Cardiac muscle cell (in vitro differentiated cells and primary cell): Measurements from ENCODE around the gene RNF113B. TPM values are rescaled to one million over a fixed set of nuclear protein-coding genes. Genes with fewer than 3 reads are reported as not detected.

Experiments used
- DNase-seq, 2 donors: peaks; one replicate each; pipeline versions ENCODE4 v3.0.0 to v3.0.0-alpha.2; 2010 to 2017; ENCODE audit warnings: low read depth in 1 of 2, low spot score in 1 of 2
- H3K27ac ChIP-seq: fragments of 200-600 bp; sonication (generic); 2 replicates; pipeline ENCODE4 v1.5.1; 2016
- H3K27me3 ChIP-seq: fragments of 200-600 bp; sonication (generic); 2 replicates; pipeline ENCODE4 v1.6.0; 2016; ENCODE audit warnings: control low read depth
- H3K36me3 ChIP-seq: fragments of 200-600 bp; sonication (generic); 2 replicates; pipeline ENCODE4 v1.5.1; 2016; ENCODE audit warnings: control low read depth
- H3K4me1 ChIP-seq: fragments of 200-600 bp; sonication (generic); 2 replicates; pipeline ENCODE4 v1.8.1; 2017; ENCODE audit warnings: low read depth, mild to moderate bottlenecking, mixed run types
- H3K4me3 ChIP-seq: fragments of 200-600 bp; sonication (generic); 2 replicates; pipeline ENCODE4 v1.5.1; 2016; ENCODE audit warnings: mild to moderate bottlenecking
- H3K9me3 ChIP-seq: fragments of 200-600 bp; sonication (generic); 2 replicates; pipeline ENCODE4 v1.5.1; 2017; ENCODE audit warnings: low read depth, mild to moderate bottlenecking, control low read depth
- polyA plus RNA-seq: library from polyadenylated mRNA; unstranded; fragments of >200 nt; fragmentation: Nextera tagmentation; extraction: Ambion mirVana; gene quantifications from 2 replicates; pipeline ENCODE4 v1.2.1, GENCODE V29; 2016
- total RNA-seq: library from RNA; depleted of rRNA; stranded (reverse); fragments of >200 nt; gene quantifications from 2 replicates; pipeline ENCODE4 v1.2.3, GENCODE V29; 2016
- TF ChIP-seq, protein P1 (sequence below): IDR thresholded peaks from 2 replicates; pipeline ENCODE4 v1.5.1; 2012; ENCODE audit warnings: low read depth, mild to moderate bottlenecking, low read length

The RNF113B gene
- total and polyA plus RNA-seq, 2 experiments from 2014 or later: 0.10 TPM; not detected in 1

DNA sequence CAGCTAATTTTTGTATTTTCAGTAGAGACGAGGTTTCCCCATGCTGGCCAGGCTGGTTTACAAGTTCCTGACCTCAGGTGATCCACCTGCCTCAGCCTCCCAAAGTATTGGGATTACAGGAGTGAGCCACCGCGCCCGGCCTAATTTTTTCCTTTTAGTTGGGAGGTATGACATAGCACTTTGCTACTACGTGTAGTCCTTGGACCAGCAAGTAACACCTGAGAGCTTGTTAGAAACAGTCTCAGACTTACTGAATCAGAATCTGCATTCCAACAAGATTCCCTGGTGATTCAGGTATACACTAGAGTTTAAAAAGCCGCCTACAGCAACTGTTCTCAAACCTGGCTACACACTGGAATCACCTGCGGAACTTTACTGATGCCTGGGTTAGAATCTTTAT is 36.0 kb downstream of the RNF113B start:
- Histone ChIP-seq H3K36me3 (no peaks in the 10 kb centered on the region), H3K4me3 (no peak overlapping the region), H3K4me1 (peaks cover 8% of the 10 kb centered on the region), H3K9me3 (no peaks in the 10 kb centered on the region), H3K27ac (no peak overlapping the region), H3K27me3 (peaks cover 15% of the 10 kb centered on the region)
- no peak for DNase-seq
- TF ChIP-seq, protein P1, sequence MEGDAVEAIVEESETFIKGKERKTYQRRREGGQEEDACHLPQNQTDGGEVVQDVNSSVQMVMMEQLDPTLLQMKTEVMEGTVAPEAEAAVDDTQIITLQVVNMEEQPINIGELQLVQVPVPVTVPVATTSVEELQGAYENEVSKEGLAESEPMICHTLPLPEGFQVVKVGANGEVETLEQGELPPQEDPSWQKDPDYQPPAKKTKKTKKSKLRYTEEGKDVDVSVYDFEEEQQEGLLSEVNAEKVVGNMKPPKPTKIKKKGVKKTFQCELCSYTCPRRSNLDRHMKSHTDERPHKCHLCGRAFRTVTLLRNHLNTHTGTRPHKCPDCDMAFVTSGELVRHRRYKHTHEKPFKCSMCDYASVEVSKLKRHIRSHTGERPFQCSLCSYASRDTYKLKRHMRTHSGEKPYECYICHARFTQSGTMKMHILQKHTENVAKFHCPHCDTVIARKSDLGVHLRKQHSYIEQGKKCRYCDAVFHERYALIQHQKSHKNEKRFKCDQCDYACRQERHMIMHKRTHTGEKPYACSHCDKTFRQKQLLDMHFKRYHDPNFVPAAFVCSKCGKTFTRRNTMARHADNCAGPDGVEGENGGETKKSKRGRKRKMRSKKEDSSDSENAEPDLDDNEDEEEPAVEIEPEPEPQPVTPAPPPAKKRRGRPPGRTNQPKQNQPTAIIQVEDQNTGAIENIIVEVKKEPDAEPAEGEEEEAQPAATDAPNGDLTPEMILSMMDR: no peak

DNA sequence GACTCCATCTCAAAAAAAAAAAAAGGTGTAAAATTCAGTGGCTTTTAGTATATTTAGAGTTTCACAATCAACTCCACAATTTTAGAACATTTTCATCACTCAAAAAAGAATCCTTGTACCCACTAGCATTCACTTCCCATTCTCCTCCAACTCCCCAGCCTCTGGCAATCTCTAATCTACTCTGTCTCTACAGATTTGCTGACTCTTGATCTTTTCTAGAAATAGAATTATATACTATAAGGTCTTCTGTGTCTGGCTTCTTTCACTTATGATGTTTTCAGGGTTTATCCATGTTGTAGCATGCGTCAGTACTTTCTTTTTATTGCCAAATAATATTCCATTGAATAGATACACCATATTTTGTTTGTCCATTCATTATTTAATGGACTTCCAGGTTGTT is 42.2 kb downstream of the RNF113B start:
- Histone ChIP-seq H3K36me3 (no peaks in the 10 kb centered on the region), H3K27ac (no peak overlapping the region), H3K9me3 (no peaks in the 10 kb centered on the region), H3K4me1 (no peaks in the 10 kb centered on the region), H3K4me3 (no peak overlapping the region), H3K27me3 (no peaks in the 10 kb centered on the region)
- no peak for DNase-seq
- TF ChIP-seq, protein P1: no peak

DNA sequence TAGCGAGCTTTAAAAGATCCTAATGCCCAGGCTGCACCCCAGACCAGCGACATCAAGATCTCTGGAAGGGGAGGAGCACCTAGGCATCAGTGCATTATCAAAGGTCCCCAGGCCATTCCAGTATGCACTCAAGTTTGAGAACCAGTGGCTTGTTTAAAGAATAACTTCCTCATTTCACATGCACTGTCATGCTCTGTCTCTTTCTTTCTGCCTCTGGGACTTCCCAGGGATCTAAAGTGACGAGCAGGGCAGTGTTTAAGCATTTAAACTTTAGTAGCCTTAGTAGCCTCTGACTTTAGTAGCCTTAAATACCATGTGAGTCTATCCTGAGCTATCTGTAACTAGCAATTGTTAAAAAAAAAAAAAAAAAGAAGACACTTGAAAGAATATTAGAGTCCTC is 43.1 kb downstream of the RNF113B start:
- Histone ChIP-seq H3K9me3 (no peaks in the 10 kb centered on the region), H3K27me3 (no peaks in the 10 kb centered on the region), H3K36me3 (no peaks in the 10 kb centered on the region), H3K27ac (no peak overlapping the region), H3K4me1 (no peaks in the 10 kb centered on the region), H3K4me3 (no peak overlapping the region)
- TF ChIP-seq, protein P1: no peak
- DNase-seq: no peak

DNA sequence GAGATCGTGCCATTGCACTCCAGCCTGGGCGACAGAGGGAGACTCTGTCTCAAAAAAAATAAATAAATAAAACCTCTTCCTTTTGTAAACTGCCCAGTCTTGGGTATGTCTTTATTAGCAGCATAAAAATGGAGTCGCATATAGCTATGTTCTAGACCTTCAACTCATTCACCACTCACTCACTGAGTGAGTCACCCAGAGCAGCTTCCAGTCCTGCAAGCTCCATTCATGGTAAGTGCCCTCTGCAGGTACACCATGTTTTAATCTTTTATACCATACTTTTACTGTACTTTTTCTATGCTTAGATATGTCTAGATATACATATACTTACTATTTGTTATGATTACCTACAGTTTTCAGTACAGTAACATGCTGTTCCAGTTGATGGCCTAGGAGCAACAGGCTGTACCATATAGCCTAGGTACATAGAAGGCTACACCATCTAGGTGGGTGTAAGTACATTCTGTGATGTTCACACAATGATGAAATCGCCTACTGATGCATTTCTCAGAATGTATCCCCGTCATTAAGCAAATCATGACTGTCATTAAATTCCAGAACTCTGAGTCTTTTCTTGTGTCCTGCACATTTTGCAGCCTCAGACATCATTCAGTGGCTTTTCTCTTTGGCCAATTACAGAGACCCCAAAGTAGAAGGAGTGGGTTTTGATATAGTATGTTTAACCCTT is 47.9 kb downstream of the RNF113B start:
- no peak overlapping the region for H3K27ac ChIP-seq
- no peaks in the 10 kb centered on the region for H3K9me3 ChIP-seq
- H3K4me1 ChIP-seq: no peaks in the 10 kb centered on the region
- H3K36me3 ChIP-seq: no peaks in the 10 kb centered on the region
- TF ChIP-seq, protein P1: no peak
- DNase-seq: peak in 1 of 2 donors; percentile 15
- H3K27me3 ChIP-seq: no peaks in the 10 kb centered on the region
- H3K4me3 ChIP-seq: no peak overlapping the region

Other genes with a start within 250 kb of the RNF113B start
- 89.7 and 119 TPM in 2 replicates for gene IPO5, start 223.6 kb downstream of the RNF113B start, total RNA-seq
- 55.5 and 88.8 TPM in 2 replicates for gene IPO5, start 223.6 kb downstream of the RNF113B start, polyA plus RNA-seq
- 34.1 and 43.2 TPM in 2 replicates for gene FARP1, start 34.2 kb downstream of the RNF113B start, total RNA-seq
- 44.2 and 52.1 TPM in 2 replicates for gene FARP1, start 34.2 kb downstream of the RNF113B start, polyA plus RNA-seq